Measurements from ENCODE around the gene SPC25. TPM values are rescaled to one million over a fixed set of nuclear protein-coding genes. Genes with fewer than 3 reads are reported as not detected.

Gene SPC25
- total RNA-seq, 1 experiment from 2014 or later, result 29.8 TPM

DNA sequence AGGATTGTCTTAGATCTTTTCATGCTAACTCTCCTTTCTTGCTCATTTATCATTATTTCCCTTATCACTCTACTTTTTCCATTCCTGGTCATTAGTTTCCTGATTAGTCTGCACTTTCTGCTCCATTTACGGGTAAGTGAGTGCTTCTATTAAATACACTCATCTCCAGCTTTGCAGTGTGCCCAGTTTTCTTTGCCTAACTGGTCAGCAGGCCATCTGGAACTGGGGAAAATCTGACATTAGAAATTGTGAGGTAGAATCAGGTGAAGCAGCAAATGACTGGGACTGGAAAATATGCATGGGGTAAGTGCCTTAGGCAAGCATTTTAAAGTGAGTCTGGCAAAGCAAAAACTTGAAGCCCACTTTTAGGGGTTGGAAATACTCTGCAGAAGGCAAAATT, 40.0 kb upstream of the SPC25 start:
- no peak for ATAC-seq
- DNase-seq (ENCODE audit: low read depth, low spot score), result no peak
- H3K9me2 ChIP-seq (ENCODE audit: insufficient read depth), result no peaks in the 10 kb centered on the region
- no peaks in the 10 kb centered on the region for H3K27me3 ChIP-seq (ENCODE audit: insufficient read depth, low read length)
- ChIA-PET POLR2A (no interaction called here), CTCF (no interaction called here), RAD21 (ENCODE audit: low non-redundant PET in 1 of 2, low total read pairs in 2 of 2, uncharacterized antibody in 2 of 2, unreplicated experiment in 2 of 2) (no interaction called here)
- no peaks in the 10 kb centered on the region for H3K36me3 ChIP-seq (ENCODE audit: control insufficient read depth in 1 of 2, insufficient read depth in 2 of 2, low read length in 2 of 2)
- no peaks in the 10 kb centered on the region for H3K9me3 ChIP-seq (ENCODE audit: control insufficient read depth in 1 of 2, insufficient read depth in 1 of 2, low read depth in 1 of 2, low read length in 2 of 2)
- no peaks in the 10 kb centered on the region for H3K79me2 ChIP-seq (ENCODE audit: insufficient read depth, low read length)
- no TSS peak for BruUV-seq (replicated peaks)
- H3K4me3 ChIP-seq (replicated peaks in 1 of 2; ENCODE audit: low read depth in 1 of 2, low read length in 2 of 2), result no peak overlapping the region
- no peaks in the 10 kb centered on the region for H3K4me1 ChIP-seq (ENCODE audit: control insufficient read depth in 1 of 2, insufficient read depth in 2 of 2, low read length in 2 of 2)
- no peak overlapping the region for H3K27ac ChIP-seq (ENCODE audit: low read depth, low read length)
- no peak for TF ChIP-seq ZNF274 (IDR thresholded peaks at IDR 0.05; ENCODE audit: low read depth, low read length)
- no peak for TF ChIP-seq YY1 (IDR thresholded peaks at IDR 0.05; ENCODE audit: extremely low read depth, insufficient replicate concordance, low read depth, low read length)
- TF ChIP-seq FOSL1 (IDR thresholded peaks at IDR 0.05; ENCODE audit: low read depth), result no peak
- TF ChIP-seq ELF1 (IDR thresholded peaks at IDR 0.05; ENCODE audit: borderline replicate concordance, low read depth), result no peak
- no peak for TF ChIP-seq RAD21 (IDR thresholded peaks at IDR 0.05; ENCODE audit: low read depth)
- TF ChIP-seq, protein P1, sequence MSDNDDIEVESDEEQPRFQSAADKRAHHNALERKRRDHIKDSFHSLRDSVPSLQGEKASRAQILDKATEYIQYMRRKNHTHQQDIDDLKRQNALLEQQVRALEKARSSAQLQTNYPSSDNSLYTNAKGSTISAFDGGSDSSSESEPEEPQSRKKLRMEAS (IDR thresholded peaks at IDR 0.05), result no peak
- TF ChIP-seq JUND (IDR thresholded peaks at IDR 0.05), result no peak
- TF ChIP-seq TCF7L2 (IDR thresholded peaks at IDR 0.05; ENCODE audit: borderline replicate concordance, extremely low read depth, insufficient read depth, insufficient read length), result no peak
- no peak for TF ChIP-seq CBX3 (IDR thresholded peaks at IDR 0.05; ENCODE audit: low read depth)
- TF ChIP-seq, protein P2, sequence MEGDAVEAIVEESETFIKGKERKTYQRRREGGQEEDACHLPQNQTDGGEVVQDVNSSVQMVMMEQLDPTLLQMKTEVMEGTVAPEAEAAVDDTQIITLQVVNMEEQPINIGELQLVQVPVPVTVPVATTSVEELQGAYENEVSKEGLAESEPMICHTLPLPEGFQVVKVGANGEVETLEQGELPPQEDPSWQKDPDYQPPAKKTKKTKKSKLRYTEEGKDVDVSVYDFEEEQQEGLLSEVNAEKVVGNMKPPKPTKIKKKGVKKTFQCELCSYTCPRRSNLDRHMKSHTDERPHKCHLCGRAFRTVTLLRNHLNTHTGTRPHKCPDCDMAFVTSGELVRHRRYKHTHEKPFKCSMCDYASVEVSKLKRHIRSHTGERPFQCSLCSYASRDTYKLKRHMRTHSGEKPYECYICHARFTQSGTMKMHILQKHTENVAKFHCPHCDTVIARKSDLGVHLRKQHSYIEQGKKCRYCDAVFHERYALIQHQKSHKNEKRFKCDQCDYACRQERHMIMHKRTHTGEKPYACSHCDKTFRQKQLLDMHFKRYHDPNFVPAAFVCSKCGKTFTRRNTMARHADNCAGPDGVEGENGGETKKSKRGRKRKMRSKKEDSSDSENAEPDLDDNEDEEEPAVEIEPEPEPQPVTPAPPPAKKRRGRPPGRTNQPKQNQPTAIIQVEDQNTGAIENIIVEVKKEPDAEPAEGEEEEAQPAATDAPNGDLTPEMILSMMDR (IDR thresholded peaks at IDR 0.05 in 2 of 3, conservative IDR thresholded peaks at IDR 0.05 in 1 of 3; ENCODE audit: borderline replicate concordance in 1 of 3, insufficient read depth in 1 of 3, low read depth in 2 of 3, low read length in 2 of 3), result no peak
- TF ChIP-seq EZH2 (IDR thresholded peaks at IDR 0.05), result no peak
- TF ChIP-seq, protein P3, sequence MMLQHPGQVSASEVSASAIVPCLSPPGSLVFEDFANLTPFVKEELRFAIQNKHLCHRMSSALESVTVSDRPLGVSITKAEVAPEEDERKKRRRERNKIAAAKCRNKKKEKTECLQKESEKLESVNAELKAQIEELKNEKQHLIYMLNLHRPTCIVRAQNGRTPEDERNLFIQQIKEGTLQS (IDR thresholded peaks at IDR 0.05), result no peak
- TF ChIP-seq SP1 (IDR thresholded peaks at IDR 0.05; ENCODE audit: low read depth), result no peak
- no peak for TF ChIP-seq EZH2phosphoT487 (IDR thresholded peaks at IDR 0.05; ENCODE audit: borderline replicate concordance)
- TF ChIP-seq SIN3A (IDR thresholded peaks at IDR 0.05; ENCODE audit: low read depth), result no peak
- TF ChIP-seq, protein P4, sequence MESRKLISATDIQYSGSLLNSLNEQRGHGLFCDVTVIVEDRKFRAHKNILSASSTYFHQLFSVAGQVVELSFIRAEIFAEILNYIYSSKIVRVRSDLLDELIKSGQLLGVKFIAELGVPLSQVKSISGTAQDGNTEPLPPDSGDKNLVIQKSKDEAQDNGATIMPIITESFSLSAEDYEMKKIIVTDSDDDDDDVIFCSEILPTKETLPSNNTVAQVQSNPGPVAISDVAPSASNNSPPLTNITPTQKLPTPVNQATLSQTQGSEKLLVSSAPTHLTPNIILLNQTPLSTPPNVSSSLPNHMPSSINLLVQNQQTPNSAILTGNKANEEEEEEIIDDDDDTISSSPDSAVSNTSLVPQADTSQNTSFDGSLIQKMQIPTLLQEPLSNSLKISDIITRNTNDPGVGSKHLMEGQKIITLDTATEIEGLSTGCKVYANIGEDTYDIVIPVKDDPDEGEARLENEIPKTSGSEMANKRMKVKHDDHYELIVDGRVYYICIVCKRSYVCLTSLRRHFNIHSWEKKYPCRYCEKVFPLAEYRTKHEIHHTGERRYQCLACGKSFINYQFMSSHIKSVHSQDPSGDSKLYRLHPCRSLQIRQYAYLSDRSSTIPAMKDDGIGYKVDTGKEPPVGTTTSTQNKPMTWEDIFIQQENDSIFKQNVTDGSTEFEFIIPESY (IDR thresholded peaks at IDR 0.05; ENCODE audit: extremely low read depth, insufficient replicate concordance, low read length), result no peak
- TF ChIP-seq, protein P5, sequence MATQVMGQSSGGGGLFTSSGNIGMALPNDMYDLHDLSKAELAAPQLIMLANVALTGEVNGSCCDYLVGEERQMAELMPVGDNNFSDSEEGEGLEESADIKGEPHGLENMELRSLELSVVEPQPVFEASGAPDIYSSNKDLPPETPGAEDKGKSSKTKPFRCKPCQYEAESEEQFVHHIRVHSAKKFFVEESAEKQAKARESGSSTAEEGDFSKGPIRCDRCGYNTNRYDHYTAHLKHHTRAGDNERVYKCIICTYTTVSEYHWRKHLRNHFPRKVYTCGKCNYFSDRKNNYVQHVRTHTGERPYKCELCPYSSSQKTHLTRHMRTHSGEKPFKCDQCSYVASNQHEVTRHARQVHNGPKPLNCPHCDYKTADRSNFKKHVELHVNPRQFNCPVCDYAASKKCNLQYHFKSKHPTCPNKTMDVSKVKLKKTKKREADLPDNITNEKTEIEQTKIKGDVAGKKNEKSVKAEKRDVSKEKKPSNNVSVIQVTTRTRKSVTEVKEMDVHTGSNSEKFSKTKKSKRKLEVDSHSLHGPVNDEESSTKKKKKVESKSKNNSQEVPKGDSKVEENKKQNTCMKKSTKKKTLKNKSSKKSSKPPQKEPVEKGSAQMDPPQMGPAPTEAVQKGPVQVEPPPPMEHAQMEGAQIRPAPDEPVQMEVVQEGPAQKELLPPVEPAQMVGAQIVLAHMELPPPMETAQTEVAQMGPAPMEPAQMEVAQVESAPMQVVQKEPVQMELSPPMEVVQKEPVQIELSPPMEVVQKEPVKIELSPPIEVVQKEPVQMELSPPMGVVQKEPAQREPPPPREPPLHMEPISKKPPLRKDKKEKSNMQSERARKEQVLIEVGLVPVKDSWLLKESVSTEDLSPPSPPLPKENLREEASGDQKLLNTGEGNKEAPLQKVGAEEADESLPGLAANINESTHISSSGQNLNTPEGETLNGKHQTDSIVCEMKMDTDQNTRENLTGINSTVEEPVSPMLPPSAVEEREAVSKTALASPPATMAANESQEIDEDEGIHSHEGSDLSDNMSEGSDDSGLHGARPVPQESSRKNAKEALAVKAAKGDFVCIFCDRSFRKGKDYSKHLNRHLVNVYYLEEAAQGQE (IDR thresholded peaks at IDR 0.05; ENCODE audit: low read depth), result no peak
- H4K20me1 ChIP-seq (ENCODE audit: insufficient read depth), result no peaks in the 10 kb centered on the region
- intact Hi-C loops (cut with micrococcal nuclease), result no loop called here
- no peak overlapping the region for H3K9ac ChIP-seq (ENCODE audit: low read length)
- H3K4me2 ChIP-seq (ENCODE audit: low read length), result no peak overlapping the region
- no peak overlapping the region for H2AFZ ChIP-seq (ENCODE audit: low read depth, low read length, poor library complexity, severe bottlenecking)

Measured in HCT116 (cell line).